Erythroblast (primary cell): ENCODE data around the gene NIPBL.

Source experiments
- GATA1 ChIP-seq: IDR thresholded peaks from 2 replicates; pipeline ENCODE4 v1.6.1; 2011; ENCODE audit warnings: low read depth, mild to moderate bottlenecking, control low read depth, low read length, moderate library complexity
- POLR2A ChIP-seq: IDR thresholded peaks from 2 replicates; pipeline ENCODE4 v1.6.1; 2011; ENCODE audit warnings: mild to moderate bottlenecking, low read length

DNA sequence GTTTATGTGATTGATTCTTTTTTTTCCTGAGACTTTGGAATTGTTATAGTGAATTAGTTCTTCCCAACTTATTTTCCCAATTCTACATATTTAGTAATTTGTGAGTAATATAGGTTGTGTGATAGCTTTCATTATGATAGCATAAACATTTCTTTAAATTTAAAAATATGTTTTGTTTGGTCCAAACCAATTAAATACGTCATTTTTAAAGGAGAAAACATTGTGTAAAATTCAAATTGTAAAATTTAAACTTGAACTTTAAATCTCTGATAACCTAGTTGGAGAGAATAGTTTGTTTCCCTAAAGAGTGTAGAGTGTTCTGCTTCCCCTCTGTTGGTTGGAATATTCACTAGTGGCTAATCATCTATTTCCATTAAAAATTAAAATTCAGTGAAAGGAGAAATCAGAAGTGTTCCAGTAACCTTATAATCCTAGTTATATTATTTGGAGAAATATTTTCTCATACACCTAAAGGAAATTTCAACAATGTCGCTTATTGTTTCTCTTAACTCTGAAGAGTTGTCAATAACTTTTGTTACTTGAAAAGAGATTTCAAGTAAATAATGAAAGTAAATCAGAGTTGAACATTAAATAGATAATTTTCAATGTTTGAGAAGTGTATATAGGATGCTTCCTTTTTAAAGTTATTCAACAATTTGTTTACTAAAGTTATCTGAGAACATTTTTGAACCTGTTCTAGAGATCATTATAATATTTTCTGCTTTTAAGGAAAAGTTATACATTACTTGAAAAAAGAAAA is 2.9 kb downstream of the NIPBL start:
- TF ChIP-seq POLR2A (no peak), GATA1 (no peak)
